Astrocyte (in vitro differentiated cells and primary cell): ENCODE data around the gene POU2AF1. TPM values are rescaled to one million over a fixed set of nuclear protein-coding genes. Genes with fewer than 3 reads are reported as not detected.

ENCODE experiments used
- DNase-seq: peaks from one replicate; pipeline ENCODE4 v3.0.0-alpha.2; 2010; ENCODE audit warnings: low read depth
- FAIRE-seq: peaks from 2 replicates; lab custom pipeline; 2011; peaks lifted over from hg19 to GRCh38; lab: Jason Lieb, UNC
- H2AFZ ChIP-seq: 2 replicates; pipeline ENCODE4 v1.6.0; 2012; ENCODE audit warnings: low read depth, low read length, inconsistent platforms
- H3K27ac ChIP-seq: 2 replicates; pipeline ENCODE4 v1.5.1; 2011; ENCODE audit warnings: low read depth, low read length, inconsistent platforms
- H3K27me3 ChIP-seq: 2 replicates; pipeline ENCODE4 v1.6.0; 2011; ENCODE audit warnings: low read length, inconsistent platforms; ENCODE audit not compliant: insufficient read depth
- H3K36me3 ChIP-seq: 2 replicates; pipeline ENCODE4 v1.5.1; 2011; ENCODE audit warnings: low read length, inconsistent platforms; ENCODE audit not compliant: insufficient read depth
- H3K4me1 ChIP-seq: 2 replicates; pipeline ENCODE4 v1.5.1; 2011; ENCODE audit warnings: low read length, inconsistent platforms; ENCODE audit not compliant: insufficient read depth
- H3K4me2 ChIP-seq: 2 replicates; pipeline ENCODE4 v1.6.0; 2012; ENCODE audit warnings: low read length, inconsistent platforms
- H3K4me3 ChIP-seq: 2 replicates; pipeline ENCODE4 v1.5.1; 2011; ENCODE audit warnings: low read depth, mild to moderate bottlenecking, low read length, inconsistent platforms; ENCODE audit not compliant: insufficient read depth
- H3K79me2 ChIP-seq: 2 replicates; pipeline ENCODE4 v1.6.0; 2012; ENCODE audit warnings: mild to moderate bottlenecking, low read length, inconsistent platforms; ENCODE audit not compliant: insufficient read depth
- H3K9ac ChIP-seq: 2 replicates; pipeline ENCODE4 v1.6.0; 2012; ENCODE audit warnings: mild to moderate bottlenecking, low read length, inconsistent platforms
- H3K9me3 ChIP-seq: 2 replicates; pipeline ENCODE4 v1.5.1; 2012; ENCODE audit warnings: low read depth, mild to moderate bottlenecking, low read length, inconsistent platforms; ENCODE audit not compliant: insufficient read depth
- H4K20me1 ChIP-seq: 2 replicates; pipeline ENCODE4 v1.6.0; 2012; ENCODE audit warnings: low read length, inconsistent platforms; ENCODE audit not compliant: insufficient read depth
- H3K27ac Mint-ChIP-seq: one replicate; pipeline ENCODE4 v1.8.0; 2021; ENCODE audit warnings: mild to moderate bottlenecking, mixed read lengths; ENCODE audit not compliant: unreplicated experiment
- H3K27me3 Mint-ChIP-seq: one replicate; pipeline ENCODE4 v1.8.0; 2021; ENCODE audit warnings: low read depth, mixed read lengths; ENCODE audit not compliant: unreplicated experiment
- H3K36me3 Mint-ChIP-seq: one replicate; pipeline ENCODE4 v1.8.0; 2021; ENCODE audit warnings: low read depth, mixed read lengths; ENCODE audit not compliant: unreplicated experiment
- H3K4me1 Mint-ChIP-seq: one replicate; pipeline ENCODE4 v1.8.0; 2021; ENCODE audit warnings: low read depth, mixed read lengths; ENCODE audit not compliant: unreplicated experiment
- H3K4me3 Mint-ChIP-seq: one replicate; pipeline ENCODE4 v1.8.0; 2021; ENCODE audit warnings: mild to moderate bottlenecking, moderate library complexity, mixed read lengths; ENCODE audit not compliant: unreplicated experiment
- H3K9me3 Mint-ChIP-seq: one replicate; pipeline ENCODE4 v1.8.0; 2021; ENCODE audit warnings: mild to moderate bottlenecking, mixed read lengths; ENCODE audit not compliant: unreplicated experiment
- CTCF ChIP-seq: IDR thresholded peaks from 2 replicates; pipeline ENCODE4 v1.5.1; 2011; ENCODE audit warnings: low read depth, mild to moderate bottlenecking, inconsistent platforms, low read length, moderate library complexity; ENCODE audit not compliant: insufficient read depth
- EZH2 ChIP-seq: IDR thresholded peaks from 2 replicates; pipeline ENCODE4 v1.6.1; 2012; ENCODE audit warnings: mild to moderate bottlenecking, low read length, inconsistent platforms; ENCODE audit not compliant: insufficient read depth
- total RNA-seq: library from RNA; stranded (reverse); gene quantifications from 2 replicates; pipeline ENCODE4 v1.2.1, GENCODE V29; 2021

Gene POU2AF1
- total RNA-seq, 1 donor from 2014 or later: not detected

GRCh38 chr11:111370270-111370901, 8.7 kb downstream of the POU2AF1 start:
- Histone ChIP-seq H3K27me3 (peaks cover 10% of the 10 kb centered on the region), H3K9me3 (no peaks in the 10 kb centered on the region), H3K36me3 (no peaks in the 10 kb centered on the region), H3K27ac (no peak overlapping the region), H2AFZ (no peak overlapping the region), H3K4me3 (no peak overlapping the region), H3K9ac (no peak overlapping the region), H3K4me1 (no peaks in the 10 kb centered on the region), H3K4me2 (no peak overlapping the region), H3K79me2 (no peaks in the 10 kb centered on the region), H4K20me1 (no peaks in the 10 kb centered on the region)
- TF ChIP-seq EZH2 (no peak), CTCF (no peak)
- peaks cover 26% of the 10 kb centered on the region for H3K27me3 Mint-ChIP-seq
- no peaks in the 10 kb centered on the region for H3K4me1 Mint-ChIP-seq
- H3K27ac Mint-ChIP-seq: no peak overlapping the region
- DNase-seq: no peak
- no peak overlapping the region for H3K4me3 Mint-ChIP-seq
- H3K9me3 Mint-ChIP-seq: peaks cover 6% of the 10 kb centered on the region
- no peak for FAIRE-seq
- H3K36me3 Mint-ChIP-seq: no peaks in the 10 kb centered on the region

DNA sequence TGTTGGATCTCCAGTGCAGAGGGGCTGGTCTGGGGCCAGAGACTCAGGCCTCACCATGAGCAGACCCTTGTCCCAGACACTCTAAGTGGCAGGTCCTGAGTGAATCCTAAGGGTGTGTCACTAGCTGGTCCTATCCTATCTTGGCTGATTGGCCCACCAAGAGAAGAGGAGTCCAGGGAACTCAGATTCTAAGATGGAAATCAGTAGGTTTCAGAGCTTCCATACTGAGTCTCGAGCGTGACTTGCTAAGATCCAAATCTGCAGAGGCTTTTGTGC, 10.9 kb downstream of the POU2AF1 start:
- Mint-ChIP-seq H3K27ac (no peak overlapping the region), H3K4me1 (no peaks in the 10 kb centered on the region), H3K4me3 (no peak overlapping the region), H3K36me3 (no peaks in the 10 kb centered on the region), H3K9me3 (peaks cover 6% of the 10 kb centered on the region), H3K27me3 (peaks cover 26% of the 10 kb centered on the region)
- Histone ChIP-seq H3K9ac (no peak overlapping the region), H3K4me2 (no peak overlapping the region), H3K79me2 (no peaks in the 10 kb centered on the region), H2AFZ (no peak overlapping the region), H3K27me3 (peaks cover 10% of the 10 kb centered on the region), H3K27ac (no peak overlapping the region), H4K20me1 (no peaks in the 10 kb centered on the region), H3K36me3 (no peaks in the 10 kb centered on the region), H3K4me1 (no peaks in the 10 kb centered on the region), H3K9me3 (no peaks in the 10 kb centered on the region), H3K4me3 (no peak overlapping the region)
- DNase-seq: no peak
- TF ChIP-seq EZH2 (no peak), CTCF (no peak)
- no peak for FAIRE-seq

- no peaks in the 10 kb centered on the region for H4K20me1 ChIP-seq
These were observed 11.4 kb downstream of the POU2AF1 start for GRCh38 chr11:111367411-111368284.

More at GRCh38 chr11:111367411-111368284, 11.4 kb downstream of the POU2AF1 start:
- no peaks in the 10 kb centered on the region for H3K4me1 ChIP-seq
- Mint-ChIP-seq H3K4me3 (no peak overlapping the region), H3K36me3 (no peaks in the 10 kb centered on the region), H3K9me3 (peaks cover 6% of the 10 kb centered on the region), H3K4me1 (no peaks in the 10 kb centered on the region), H3K27me3 (peaks cover 26% of the 10 kb centered on the region), H3K27ac (no peak overlapping the region)
- FAIRE-seq (no peak), DNase-seq (no peak)
- H3K27me3 ChIP-seq: peaks cover 6% of the 10 kb centered on the region
- H2AFZ ChIP-seq: peak overlapping the region; percentile 18
- H3K79me2 ChIP-seq: no peaks in the 10 kb centered on the region
- H3K9me3 ChIP-seq: no peaks in the 10 kb centered on the region
- H3K27ac ChIP-seq: no peak overlapping the region
- H3K4me2 ChIP-seq: no peak overlapping the region
- H3K36me3 ChIP-seq: no peaks in the 10 kb centered on the region
- H3K9ac ChIP-seq: no peak overlapping the region
- no peak for TF ChIP-seq EZH2
- no peak for TF ChIP-seq CTCF
- H3K4me3 ChIP-seq: no peak overlapping the region
